DOHH2 (cell line): ENCODE measurements around the gene P4HB.

Experiments used
- CTCF ChIP-seq: fragments of 200-600 bp; sonication (generic); IDR thresholded peaks from one replicate; pipeline ENCODE4 v1.5.1; 2014; ENCODE audit warnings: antibody characterized with exemption, mild to moderate bottlenecking, low read depth, low read length; ENCODE audit not compliant: poor library complexity, severe bottlenecking
- EZH2phosphoT487 ChIP-seq: fragments of 200-600 bp; sonication (generic); IDR thresholded peaks from 2 replicates; pipeline ENCODE4 v1.6.1; 2017; ENCODE audit warnings: borderline replicate concordance, mild to moderate bottlenecking, antibody characterized with exemption, low read length, moderate library complexity, mixed read lengths

GRCh38 chr17:81845881-81846742 lies 14.2 kb downstream of the P4HB start:
- TF ChIP-seq CTCF: no peak
- TF ChIP-seq EZH2phosphoT487: no peak
